IPS-NIHi11 (cell line): ENCODE data around the gene GRIP1.

Source experiments
- DNase-seq: peaks from one replicate; pipeline ENCODE4 v3.0.0; 2012; ENCODE audit warnings: mixed read lengths, low spot score

The GRIP1 gene

GRCh38 chr12:66388517-66388916 is 290.4 kb downstream of the GRIP1 start:
- DNase-seq = no peak

GRCh38 chr12:66387117-66387516 is 291.8 kb downstream of the GRIP1 start:
- DNase-seq = no peak

GRCh38 chr12:66380769-66381535 is 297.9 kb downstream of the GRIP1 start:
- DNase-seq = no peak

GRCh38 chr12:66379616-66380015 is 299.3 kb downstream of the GRIP1 start:
- DNase-seq = no peak

- no peak for DNase-seq
Observed at GRCh38 chr12:66375560-66375959, 303.3 kb downstream of the GRIP1 start.

GRCh38 chr12:66371982-66372381 is 306.9 kb downstream of the GRIP1 start:
- no peak for DNase-seq

GRCh38 chr12:66367015-66367667 is 311.7 kb downstream of the GRIP1 start:
- DNase-seq = no peak

- DNase-seq = no peak
Observed at GRCh38 chr12:66365718-66366490, 313.0 kb downstream of the GRIP1 start.

- no peak for DNase-seq
Observed at GRCh38 chr12:66361703-66362102, 317.2 kb downstream of the GRIP1 start.

GRCh38 chr12:66359300-66359699 is 319.6 kb downstream of the GRIP1 start:
- no peak for DNase-seq

GRCh38 chr12:66354291-66354690 is 324.6 kb downstream of the GRIP1 start:
- DNase-seq = no peak

GRCh38 chr12:66352899-66353298 is 326.0 kb downstream of the GRIP1 start:
- DNase-seq = no peak

- DNase-seq = peak; percentile 54
Observed at GRCh38 chr12:66352197-66352596, 326.7 kb downstream of the GRIP1 start.

GRCh38 chr12:66351301-66351700 is 327.6 kb downstream of the GRIP1 start:
- no peak for DNase-seq

- DNase-seq = no peak
Observed at GRCh38 chr12:66345956-66346355, 332.9 kb downstream of the GRIP1 start.

GRCh38 chr12:66345212-66345611 is 333.7 kb downstream of the GRIP1 start:
- no peak for DNase-seq

- DNase-seq = no peak
Observed at GRCh38 chr12:66341126-66341525, 337.8 kb downstream of the GRIP1 start.

GRCh38 chr12:66340131-66340530 is 338.7 kb downstream of the GRIP1 start:
- DNase-seq = no peak

GRCh38 chr12:66337381-66338010 is 341.4 kb downstream of the GRIP1 start:
- no peak for DNase-seq

GRCh38 chr12:66335746-66336145 is 343.1 kb downstream of the GRIP1 start:
- no peak for DNase-seq

- no peak for DNase-seq
Observed at GRCh38 chr12:66331814-66332213, 347.1 kb downstream of the GRIP1 start.

GRCh38 chr12:66331016-66331415 is 347.9 kb downstream of the GRIP1 start:
- DNase-seq = no peak
